H1 (cell line): ENCODE measurements around the gene TMSB10. TPM values are rescaled to one million over a fixed set of nuclear protein-coding genes. Genes with fewer than 3 reads are reported as not detected.
"Not testable (repeated sequence)": the region's sequence is repeated elsewhere in the genome, so short reads cannot be mapped to it uniquely, and the experiment has no call there.

Experiments
- CTCF ChIA-PET: fragments of 300-600 bp; sonication (Branson Sonifier 250); formaldehyde crosslinking; loops from one replicate; lab custom pipeline; 2021; ENCODE audit not compliant: partially characterized antibody; lab: Charles Lee
- POLR2A ChIA-PET: fragments of 300-600 bp; sonication (Branson Sonifier 250); formaldehyde crosslinking; loops from one replicate; lab custom pipeline; 2021; ENCODE audit warnings: inconsistent platforms; ENCODE audit not compliant: partially characterized antibody; lab: Charles Lee
- DNase-seq, 2 experiments: peaks; one replicate each; pipeline versions ENCODE4 v3.0.0 to v3.0.0-alpha.2; 2010 to 2022; ENCODE audit warnings: low spot score in 2 of 2, low read depth in 1 of 2, mixed read lengths in 1 of 2
- FAIRE-seq: peaks from 2 replicates; lab custom pipeline; 2011; peaks lifted over from hg19 to GRCh38; lab: Jason Lieb, UNC
- H2AFZ ChIP-seq: 2 replicates; pipeline ENCODE4 v1.8.1; 2012; ENCODE audit warnings: low read length, inconsistent platforms
- H2AK5ac ChIP-seq: 2 replicates; pipeline ENCODE4 v1.6.1; 2013; ENCODE audit warnings: low read depth, low read length
- H2BK120ac ChIP-seq: replicated peaks from 2 replicates; pipeline ENCODE3; 2013; ENCODE audit warnings: low read depth, low read length, inconsistent platforms
- H2BK12ac ChIP-seq: 2 replicates; pipeline ENCODE4 v1.6.1; 2013; ENCODE audit warnings: low read depth, low read length
- H2BK15ac ChIP-seq: 2 replicates; pipeline ENCODE4 v1.6.1; 2013; ENCODE audit warnings: low read length
- H2BK20ac ChIP-seq: 2 replicates; pipeline ENCODE4 v1.6.1; 2013; ENCODE audit warnings: low read length
- H2BK5ac ChIP-seq: 2 replicates; pipeline ENCODE4 v1.6.1; 2013; ENCODE audit warnings: low read depth, low read length
- H3K14ac ChIP-seq: 2 replicates; pipeline ENCODE4 v1.6.1; 2013; ENCODE audit warnings: inconsistent platforms; ENCODE audit not compliant: insufficient read length
- H3K18ac ChIP-seq: 2 replicates; pipeline ENCODE4 v1.6.1; 2013; ENCODE audit warnings: low read length; ENCODE audit errors: extremely low read depth
- H3K23ac ChIP-seq: 2 replicates; pipeline ENCODE4 v1.6.1; 2013; ENCODE audit warnings: inconsistent platforms; ENCODE audit not compliant: insufficient read length
- H3K23me2 ChIP-seq: 2 replicates; pipeline ENCODE4 v1.6.1; 2013; ENCODE audit warnings: low read depth, low read length
- H3K27ac ChIP-seq: 2 replicates; pipeline ENCODE4 v1.6.1; 2011; ENCODE audit warnings: low read depth, low read length, inconsistent platforms
- H3K27me3 ChIP-seq, 4 experiments: replicated peaks in 1 of 4; 1 replicate in 1 of 4; 2 replicates in 3 of 4; pipeline versions ENCODE4 v1.6.1 to v1.8.1; 2011 to 2013; ENCODE audit warnings: low read length in 3 of 4, mild to moderate bottlenecking in 3 of 4, inconsistent platforms in 2 of 4, mixed read lengths in 2 of 4, moderate library complexity in 1 of 4; ENCODE audit not compliant: control insufficient read depth in 3 of 4, insufficient read depth in 3 of 4; ENCODE audit errors: extremely low read depth in 1 of 4
- H3K36me3 ChIP-seq, 4 experiments: 2 replicates each; pipeline versions ENCODE4 v1.6.1 to v1.8.1; 2011 to 2013; ENCODE audit warnings: mild to moderate bottlenecking in 4 of 4, low read length in 3 of 4, moderate library complexity in 2 of 4, control low read depth in 1 of 4, inconsistent platforms in 1 of 4; ENCODE audit not compliant: insufficient read depth in 4 of 4, control insufficient read depth in 2 of 4
- H3K4ac ChIP-seq: replicated peaks from 2 replicates; pipeline ENCODE3; 2013; ENCODE audit warnings: low read length, low read depth, mixed read lengths, inconsistent platforms; ENCODE audit not compliant: insufficient read length
- H3K4me1 ChIP-seq, 4 experiments: replicated peaks in 1 of 4; 1 replicate in 1 of 4; 2 replicates in 3 of 4; pipeline versions ENCODE4 v1.6.1 to v1.8.1; 2011 to 2013; ENCODE audit warnings: low read length in 3 of 4, inconsistent platforms in 2 of 4, mixed read lengths in 1 of 4; ENCODE audit not compliant: insufficient read depth in 4 of 4, control insufficient read depth in 3 of 4
- H3K4me2 ChIP-seq, 2 experiments: 2 replicates each; pipeline versions ENCODE4 v1.6.1 to v1.8.1; 2011 to 2013; ENCODE audit warnings: low read depth in 2 of 2, low read length in 2 of 2, control low read depth in 1 of 2, inconsistent platforms in 1 of 2, mild to moderate bottlenecking in 1 of 2; ENCODE audit not compliant: insufficient read depth in 1 of 2
- H3K4me3 ChIP-seq, 4 experiments: fragments of 200-600, 300-600 bp in 1 of 4; sonication (generic), shearing (Covaris generic), sonication (Bioruptor Twin) in 1 of 4; 2 replicates each; pipeline versions ENCODE4 v1.5.1 to v1.8.1; 2011 to 2016; ENCODE audit warnings: low read length in 4 of 4, low read depth in 3 of 4, control low read depth in 2 of 4, inconsistent platforms in 2 of 4, mild to moderate bottlenecking in 2 of 4, mixed read lengths in 1 of 4, moderate library complexity in 1 of 4; ENCODE audit not compliant: insufficient read depth in 2 of 4; ENCODE audit errors: extremely low read depth in 1 of 4
- H3K56ac ChIP-seq: replicated peaks from 2 replicates; pipeline ENCODE3; 2013; ENCODE audit warnings: low read depth, mild to moderate bottlenecking, mixed read lengths, low read length, inconsistent platforms; ENCODE audit not compliant: insufficient read length
- H3K79me1 ChIP-seq: 2 replicates; pipeline ENCODE4 v1.6.1; 2013; ENCODE audit warnings: low read depth, low read length, control low read depth
- H3K79me2 ChIP-seq, 2 experiments: 2 replicates each; pipeline versions ENCODE4 v1.6.1 to v1.8.1; 2012 to 2013; ENCODE audit warnings: low read length in 2 of 2, mild to moderate bottlenecking in 2 of 2, inconsistent platforms in 1 of 2; ENCODE audit not compliant: insufficient read depth in 2 of 2, control insufficient read depth in 1 of 2
- H3K9ac ChIP-seq, 4 experiments: replicated peaks in 1 of 4; 1 replicate in 1 of 4; 2 replicates in 3 of 4; pipeline versions ENCODE4 v1.6.1 to v1.8.1; 2011 to 2013; ENCODE audit warnings: low read depth in 3 of 4, low read length in 3 of 4, control low read depth in 2 of 4, mild to moderate bottlenecking in 2 of 4, moderate library complexity in 2 of 4, inconsistent platforms in 1 of 4; ENCODE audit errors: extremely low read depth in 1 of 4
- H3K9me3 ChIP-seq, 2 experiments: 2 replicates each; pipeline versions ENCODE4 v1.6.1 to v1.8.1; 2012 to 2013; ENCODE audit warnings: mild to moderate bottlenecking in 2 of 2, moderate library complexity in 2 of 2, control low read depth in 1 of 2, inconsistent platforms in 1 of 2, low read depth in 1 of 2, low read length in 1 of 2, mixed read lengths in 1 of 2; ENCODE audit not compliant: insufficient read depth in 2 of 2
- H4K20me1 ChIP-seq, 2 experiments: replicated peaks in 1 of 2; 2 replicates each; pipeline versions ENCODE3 to v1.8.1; 2011 to 2013; ENCODE audit warnings: inconsistent platforms in 2 of 2, low read length in 2 of 2, mild to moderate bottlenecking in 1 of 2; ENCODE audit not compliant: insufficient read depth in 2 of 2, control insufficient read depth in 1 of 2
- H4K5ac ChIP-seq: 2 replicates; pipeline ENCODE4 v1.6.1; 2013; ENCODE audit warnings: low read length, low read depth, mixed read lengths, inconsistent platforms; ENCODE audit not compliant: insufficient read length
- H4K8ac ChIP-seq: 2 replicates; pipeline ENCODE4 v1.8.0; 2013; ENCODE audit warnings: mild to moderate bottlenecking, moderate library complexity, low read length, inconsistent platforms; ENCODE audit not compliant: insufficient read depth; ENCODE audit errors: extremely low read depth
- H4K91ac ChIP-seq: replicated peaks from 2 replicates; pipeline ENCODE3; 2013; ENCODE audit warnings: low read length, mixed read lengths, inconsistent platforms; ENCODE audit not compliant: insufficient read length
- WGBS, 2 experiments: shearing (Covaris generic) in 1 of 2; methylation state at CpG; one replicate each; pipeline versions ENCODE4 v1.1.6 to v1.1.7; 2013 to 2015; ENCODE audit warnings: low lambda C conversion rate in 2 of 2, mixed read lengths in 2 of 2, inconsistent platforms in 1 of 2, low coverage in 1 of 2, missing lambda C conversion rate in 1 of 2; ENCODE audit not compliant: insufficient replicate concordance in 2 of 2, insufficient coverage in 1 of 2, insufficient read length in 1 of 2; ENCODE audit errors: extremely low coverage in 1 of 2, missing lambda C conversion rate in 1 of 2; 5-methylcytosine and 5-hydroxymethylcytosine counted together
- polyA plus RNA-seq, 7 experiments: library from polyadenylated mRNA; depleted of rRNA in 3 of 7; stranded (reverse) in 5 of 7; unstranded in 2 of 7; fragments of >200 nt in 5 of 7; fragments of 200-250 nt in 2 of 7; gene quantifications; 1 replicate in 5 of 7; 2 replicates in 1 of 7; 4 replicates in 1 of 7; pipeline versions ENCODE4 v1.2.1 to v1.2.3, GENCODE V29; 2011 to 2013; ENCODE audit warnings: missing spikeins in 2 of 7, mixed read lengths in 2 of 7
- total RNA-seq: library from RNA; stranded (reverse); fragmentation: NEBNext Ultra II Directional; extraction: Animal tissue kit (Norgen Biotek cat#: 25700); gene quantifications from 2 replicates; pipeline ENCODE4 v1.2.1, GENCODE V29; 2021

The TMSB10 gene
- total and polyA plus RNA-seq, 2 of the 8 experiments (the other 6 are each of a cell fraction or from before 2014, with no cell fraction given): 593 to 1,075 TPM

DNA sequence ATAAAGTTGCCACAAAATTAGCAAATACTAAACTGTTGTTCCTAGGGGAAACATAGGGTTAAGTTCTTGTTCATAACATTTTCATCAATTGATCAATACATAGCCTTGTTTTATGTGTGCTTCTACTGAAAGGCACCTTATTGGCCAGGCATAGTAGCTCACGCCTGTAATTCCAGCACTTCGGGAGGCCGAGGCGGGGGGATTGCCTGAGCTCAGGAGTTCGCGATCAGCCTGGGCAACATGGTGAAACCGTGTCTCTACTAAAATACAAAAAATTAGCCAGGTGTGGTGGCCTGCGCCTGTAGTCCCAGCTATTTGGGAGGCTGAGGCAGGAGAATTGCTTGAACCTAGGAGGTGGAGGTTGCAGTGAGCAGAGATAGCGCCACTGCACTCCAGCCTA is 32.8 kb upstream of the TMSB10 start:
- not testable (repeated sequence) for H3K9ac ChIP-seq
- CTCF ChIA-PET: interaction anchor here (0.7 to 3.0 kb wide), 4 partner anchors 10 to 324 kb away, joined by 3 to 13 read pairs (median 3); no protein-coding TSS in a partner anchor

More for the DNA sequence above, 32.8 kb upstream of the TMSB10 start:
- H3K23me2 ChIP-seq, H4K20me1 ChIP-seq, H2BK5ac ChIP-seq, H3K56ac ChIP-seq, H4K91ac ChIP-seq, H3K9me3 ChIP-seq, H3K4me2 ChIP-seq, H2BK12ac ChIP-seq, H2AK5ac ChIP-seq, H3K4ac ChIP-seq, H3K18ac ChIP-seq, H3K4me3 ChIP-seq, H4K5ac ChIP-seq, H3K14ac ChIP-seq, H3K27me3 ChIP-seq, H3K27ac ChIP-seq, H2BK15ac ChIP-seq, H2AFZ ChIP-seq, FAIRE-seq, H2BK20ac ChIP-seq, H4K8ac ChIP-seq, H3K23ac ChIP-seq, H3K4me1 ChIP-seq, H2BK120ac ChIP-seq, DNase-seq, H3K79me2 ChIP-seq, H3K36me3 ChIP-seq, H3K79me1 ChIP-seq: not testable (repeated sequence)
- POLR2A ChIA-PET: interaction anchor here (0.6 kb wide), 1 partner anchor 324 kb away, joined by 4 read pairs; no protein-coding TSS in a partner anchor
- 96% methylated on average over 9 of the region's 9 CpGs; no CpG with 5 or more reads in 1 of the 2 experiments for WGBS, 2 experiments
